Left colon (tissue), 2 donors: ENCODE measurements around the gene CD74. TPM values are rescaled to one million over a fixed set of nuclear protein-coding genes. Genes with fewer than 3 reads are reported as not detected.

Experiments
- ATAC-seq: fragments of 200-7000 bp; cut with Tn5 transposase; one replicate; pipeline ENCODE4 v1.9.1; 2020; ENCODE audit warnings: mild to moderate bottlenecking, moderate library complexity
- DNase-seq, 2 donors: peaks; one replicate each; pipeline ENCODE4 v3.0.0-alpha.2; 2020
- intact Hi-C, 2 donors: fragments of 100-400 bp; cut with DNase I in 1 of 2; cut with micrococcal nuclease in 1 of 2; formaldehyde crosslinking; loops; one replicate each; pipeline versions ENCODE4 v1.11.2 to v1.14.0; 2022; cut with DNase I, micrococcal nuclease
- total RNA-seq, 2 donors: library from RNA; stranded (reverse); fragmentation: NEBNext Ultra II Directional; extraction: Animal tissue kit (Norgen Biotek cat#: 25700); gene quantifications; one replicate each; pipeline ENCODE4 v1.2.1, GENCODE V29; 2021
- donor health status: DM: no; HTN: no; CAD: no.
- donor health status: DM: yes; HTN: yes; CAD: no.

Gene CD74
- total RNA-seq, 2 donors from 2014 or later: 132 to 435 TPM

DNA sequence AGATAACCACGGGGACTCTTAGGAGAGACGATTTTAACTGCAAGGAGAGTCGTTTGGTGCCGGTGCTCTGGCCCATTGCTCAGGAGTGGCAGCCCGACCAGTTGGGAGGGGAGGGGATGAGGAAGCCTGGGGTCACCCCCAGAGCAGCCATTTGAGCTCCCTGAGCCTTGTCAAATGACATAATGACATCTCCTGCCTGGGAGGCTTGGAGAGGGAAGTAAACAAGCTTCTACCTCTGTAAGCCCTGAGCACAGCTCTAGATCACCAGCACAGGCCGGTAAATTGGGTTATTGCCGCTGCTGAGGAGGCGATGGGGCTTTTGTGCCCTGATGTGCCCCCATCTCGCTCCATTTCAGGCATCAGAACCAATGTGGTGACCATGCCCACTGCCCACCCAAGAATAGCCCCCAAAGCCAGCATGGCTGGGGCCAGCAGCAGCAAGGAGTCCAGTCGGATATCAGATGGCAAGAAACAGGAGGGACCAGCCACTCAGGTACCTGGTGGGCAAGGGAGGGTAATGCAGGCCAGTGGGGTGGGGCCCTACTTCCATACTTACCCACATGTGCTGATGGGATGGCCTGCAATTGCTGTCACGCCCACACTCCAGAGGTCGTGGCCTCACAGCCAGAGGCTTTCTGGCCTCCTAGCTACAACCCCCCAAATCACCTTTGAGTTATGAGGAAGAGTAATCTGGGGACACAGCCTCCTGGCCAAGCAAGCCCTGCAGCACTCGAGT is 23.0 kb downstream of the CD74 start:
- intact Hi-C loops: no loop called here

DNA sequence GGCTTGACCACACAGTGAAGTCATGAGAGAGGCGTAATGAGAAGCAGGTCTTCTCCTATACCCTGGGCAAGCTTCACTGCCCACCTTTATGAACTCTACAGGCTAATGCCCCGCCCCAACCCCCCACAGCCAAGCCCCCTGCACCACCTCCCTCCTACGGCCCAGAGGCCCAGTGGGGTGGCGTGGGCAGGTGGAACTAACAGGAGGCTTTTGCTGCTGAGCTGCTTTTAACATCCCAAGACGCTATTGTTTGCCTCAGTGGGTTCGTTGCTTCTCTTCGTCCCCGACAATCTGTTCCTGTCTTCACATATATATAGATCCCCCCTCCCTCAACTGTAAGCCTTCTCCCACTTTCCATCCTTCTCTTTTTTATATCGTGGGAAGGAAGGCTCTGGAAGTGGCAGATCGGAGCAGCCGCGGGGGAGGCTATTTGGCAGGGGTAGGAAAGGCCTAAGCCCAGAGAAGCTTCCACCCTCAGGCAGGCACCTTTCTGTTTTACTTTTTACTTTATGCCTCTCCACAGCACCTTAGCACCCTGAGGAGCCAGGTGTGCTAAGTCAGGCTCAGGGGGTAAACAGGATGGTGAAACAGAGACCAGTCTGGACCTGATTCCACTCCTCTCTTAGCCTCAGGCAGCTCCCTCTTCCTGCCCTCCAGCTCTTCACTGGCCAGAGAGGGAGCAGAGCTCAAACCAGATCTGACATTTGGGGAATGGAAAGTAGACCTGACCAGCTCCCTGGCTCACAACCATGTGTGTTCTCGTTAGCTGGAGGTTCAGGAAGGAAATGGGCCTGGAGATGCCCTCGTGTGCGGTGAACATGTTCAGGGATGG is 26.5 kb downstream of the CD74 start:
- intact Hi-C loops: no loop called here
- DNase-seq: no peak
- no peak for ATAC-seq

More for the DNA sequence above, 23.0 kb downstream of the CD74 start:
- ATAC-seq (no peak), DNase-seq (no peak)

DNA sequence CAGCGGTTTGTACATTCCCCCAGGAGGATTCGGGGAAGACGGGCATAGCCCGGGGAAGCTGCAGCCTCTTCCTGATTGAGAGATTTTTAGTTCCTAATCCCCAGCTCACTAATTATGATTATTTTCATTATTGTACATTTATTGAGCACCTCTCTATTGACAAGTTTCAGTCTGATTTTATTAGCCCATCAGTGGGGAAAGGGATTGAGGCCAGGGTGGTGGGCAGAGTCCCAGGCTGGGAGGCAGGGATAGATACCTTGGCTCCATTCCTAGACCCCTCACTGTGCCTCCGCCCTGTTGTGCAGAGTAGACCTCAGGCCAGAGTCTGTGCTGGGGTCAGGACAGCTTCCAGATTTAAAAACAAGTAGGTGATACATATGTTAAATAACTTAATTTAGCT is 28.0 kb downstream of the CD74 start:
- intact Hi-C loops: no loop called here

DNA sequence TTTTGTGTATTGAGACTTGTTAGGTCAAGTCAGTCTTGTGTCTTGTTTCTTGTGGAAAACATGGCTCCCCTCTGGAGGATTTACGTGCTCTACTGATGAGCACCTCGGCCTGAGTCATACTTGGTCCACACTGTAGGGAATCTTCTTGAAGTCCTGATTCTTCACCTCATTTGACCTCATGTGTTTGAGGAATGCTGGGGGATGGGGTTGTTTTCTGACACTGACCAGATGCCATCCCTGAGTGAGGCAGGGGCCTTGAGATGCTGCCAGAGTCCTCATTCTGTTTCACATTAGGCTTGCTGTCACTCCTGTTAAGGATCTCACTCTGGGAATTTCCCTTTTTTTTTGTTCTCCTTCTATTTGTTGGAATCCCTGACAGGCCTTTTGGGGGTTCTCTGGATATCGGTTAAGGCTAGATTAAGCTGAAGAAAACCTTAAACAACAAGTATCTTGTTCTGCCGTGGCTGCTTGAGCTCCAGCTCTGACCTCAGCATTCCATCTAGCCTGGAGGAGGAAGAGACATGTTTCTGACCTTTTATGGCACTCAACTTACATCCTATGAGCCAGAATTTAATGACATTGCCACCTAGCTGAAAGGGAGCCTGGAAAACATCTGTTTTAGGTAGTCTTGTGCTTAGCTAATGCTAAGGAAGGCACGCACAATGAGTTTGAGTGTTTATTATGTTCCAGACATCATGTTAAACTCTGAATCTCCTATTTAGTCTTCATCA is 34.6 kb downstream of the CD74 start:
- intact Hi-C loops: no loop called here
- ATAC-seq: no peak
- DNase-seq: no peak

More for the DNA sequence above, 28.0 kb downstream of the CD74 start:
- no peak for ATAC-seq
- DNase-seq: no peak

DNA sequence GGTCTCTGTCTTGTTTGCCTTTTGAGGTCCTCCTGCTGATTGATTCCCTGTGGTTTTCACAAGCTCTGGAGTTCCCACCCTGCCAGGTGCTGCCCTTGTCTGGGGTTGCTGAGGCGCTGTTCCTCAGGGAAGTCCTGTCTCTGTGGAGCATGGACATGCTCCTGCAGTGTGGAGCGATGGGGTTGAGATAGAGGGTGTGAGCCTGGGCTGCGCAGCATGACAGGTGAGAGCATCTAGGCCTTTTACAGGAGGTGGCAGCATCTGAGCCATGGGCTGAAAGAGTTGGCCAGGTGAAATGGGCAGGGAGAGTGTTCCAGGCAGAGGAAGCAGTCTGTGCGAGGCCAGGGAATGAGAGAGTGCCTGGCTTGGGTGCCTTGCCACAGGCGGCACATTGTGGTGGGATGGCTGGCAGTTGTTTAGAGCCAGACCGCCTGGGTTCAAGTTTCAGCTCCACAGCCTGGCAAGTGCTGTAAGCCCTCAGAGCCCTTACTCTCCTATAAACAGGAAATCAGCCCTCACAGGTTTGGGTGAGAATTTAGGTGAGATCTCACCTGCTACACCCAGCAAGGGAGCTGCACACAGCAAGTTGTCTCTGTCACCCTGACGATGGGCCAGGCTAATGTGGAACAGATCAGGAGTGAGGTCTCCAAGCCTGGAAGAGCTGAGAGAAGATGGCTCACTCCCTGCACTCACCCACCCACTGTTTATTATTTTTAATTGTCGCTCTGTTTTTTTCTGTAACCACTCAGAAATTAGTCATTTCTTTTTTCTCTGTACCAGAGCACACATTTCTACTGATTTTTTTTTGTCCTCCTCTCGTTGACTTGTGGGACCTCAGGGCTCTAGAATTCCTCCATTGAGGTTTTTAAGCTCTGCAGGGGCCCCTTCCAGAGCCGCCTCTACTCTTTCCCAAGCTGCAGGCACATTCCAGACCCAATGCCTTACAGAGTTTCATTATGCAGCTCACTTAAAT is 35.6 kb downstream of the CD74 start:
- ATAC-seq (no peak), DNase-seq (no peak)
- intact Hi-C loops: no loop called here

DNA sequence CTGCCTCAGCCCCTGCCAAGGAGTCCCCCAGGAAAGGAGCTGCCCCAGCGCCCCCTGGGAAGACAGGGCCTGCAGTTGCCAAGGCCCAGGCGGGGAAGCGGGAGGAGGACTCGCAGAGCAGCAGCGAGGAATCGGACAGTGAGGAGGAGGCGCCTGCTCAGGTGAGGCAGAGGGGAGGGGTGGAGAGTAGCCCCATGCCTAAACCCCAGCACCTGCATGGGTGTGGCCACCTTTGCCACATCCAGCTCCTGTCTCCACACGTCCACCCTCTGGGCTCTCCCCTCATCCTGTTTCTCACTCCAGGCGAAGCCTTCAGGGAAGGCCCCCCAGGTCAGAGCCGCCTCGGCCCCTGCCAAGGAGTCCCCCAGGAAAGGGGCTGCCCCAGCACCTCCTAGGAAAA is 38.1 kb downstream of the CD74 start:
- DNase-seq: no peak
- intact Hi-C loops: no loop called here

DNA sequence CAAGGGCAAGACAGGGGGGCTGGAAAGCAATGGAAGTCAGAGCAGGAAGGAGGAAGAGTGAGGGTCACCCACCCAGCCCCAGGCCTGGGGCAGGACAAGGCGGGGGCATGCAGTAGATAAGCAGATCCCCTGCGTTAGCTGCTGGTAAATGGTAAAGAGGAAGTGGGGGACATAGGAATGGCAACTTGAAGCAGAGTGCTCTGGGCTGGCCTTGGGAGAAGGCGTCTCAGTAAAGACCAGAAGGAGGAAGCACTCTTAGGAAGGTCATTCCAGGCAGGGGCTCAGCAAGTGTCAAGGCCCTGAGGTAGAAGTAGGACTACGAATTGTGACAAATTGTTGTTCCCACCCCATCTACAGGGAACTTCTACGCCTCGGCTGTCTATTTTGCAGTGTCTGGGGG is 40.1 kb downstream of the CD74 start:
- ATAC-seq: no peak
- DNase-seq: no peak
- intact Hi-C loops: no loop called here

More for the DNA sequence above, 38.1 kb downstream of the CD74 start:
- ATAC-seq: no peak

DNA sequence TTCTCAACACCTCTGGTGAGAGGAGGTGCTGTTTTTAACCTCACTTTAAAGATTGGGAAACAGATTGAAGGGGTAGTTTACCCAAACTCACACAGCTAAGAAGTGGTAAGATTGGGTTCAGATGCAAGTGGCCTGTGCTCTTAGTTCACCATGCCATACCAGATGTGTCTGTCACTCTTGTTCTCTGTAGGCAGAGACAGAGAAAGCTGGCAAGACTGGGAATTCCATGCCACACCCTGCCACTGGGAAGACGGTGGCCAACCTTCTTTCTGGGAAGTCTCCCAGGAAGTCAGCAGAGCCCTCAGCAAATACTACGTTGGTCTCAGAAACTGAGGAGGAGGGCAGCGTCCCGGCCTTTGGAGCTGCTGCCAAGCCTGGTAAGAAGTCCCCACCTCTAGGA is 44.2 kb downstream of the CD74 start:
- DNase-seq: no peak
- intact Hi-C loops: no loop called here
- no peak for ATAC-seq

DNA sequence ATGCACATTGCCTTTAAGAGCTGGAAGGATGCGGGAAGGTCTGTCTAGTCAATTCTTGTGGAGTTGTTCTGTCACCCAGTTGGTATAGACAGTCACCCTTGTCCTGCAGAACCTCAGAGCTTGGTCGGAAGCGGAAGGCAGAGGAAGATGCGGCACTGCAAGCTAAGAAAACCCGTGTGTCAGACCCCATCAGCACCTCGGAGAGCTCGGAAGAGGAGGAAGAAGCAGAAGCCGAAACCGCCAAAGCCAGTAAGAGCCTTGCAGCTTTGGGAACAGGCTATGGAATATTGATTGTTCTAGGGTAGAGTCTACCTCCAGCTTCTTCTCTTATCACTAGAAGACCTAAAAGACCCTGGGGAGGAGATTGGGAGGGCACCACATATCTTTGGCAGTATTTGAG is 48.7 kb downstream of the CD74 start:
- intact Hi-C loops: no loop called here

DNA sequence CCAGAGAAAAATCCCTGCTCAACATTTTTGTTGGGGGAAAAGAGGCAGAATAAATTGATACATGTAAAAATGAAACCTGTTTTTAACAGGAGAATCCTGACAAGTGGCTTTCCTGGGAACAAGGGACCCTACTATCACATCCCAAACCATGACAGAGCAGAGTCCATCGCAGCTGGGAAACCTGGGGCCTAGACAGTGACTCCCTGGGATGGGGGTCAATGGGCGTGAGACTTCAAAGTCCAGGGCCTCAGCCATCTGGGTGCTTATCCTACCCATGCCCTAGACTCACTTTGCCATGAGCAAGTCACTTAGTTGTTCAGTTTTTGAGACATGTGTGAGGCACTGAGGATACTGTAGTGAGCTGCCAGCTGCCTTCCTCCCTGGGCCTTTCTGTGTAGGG is 49.5 kb downstream of the CD74 start:
- ATAC-seq (no peak), DNase-seq (no peak)
- intact Hi-C loops: no loop called here

More for the DNA sequence above, 48.7 kb downstream of the CD74 start:
- DNase-seq (no peak), ATAC-seq (no peak)

DNA sequence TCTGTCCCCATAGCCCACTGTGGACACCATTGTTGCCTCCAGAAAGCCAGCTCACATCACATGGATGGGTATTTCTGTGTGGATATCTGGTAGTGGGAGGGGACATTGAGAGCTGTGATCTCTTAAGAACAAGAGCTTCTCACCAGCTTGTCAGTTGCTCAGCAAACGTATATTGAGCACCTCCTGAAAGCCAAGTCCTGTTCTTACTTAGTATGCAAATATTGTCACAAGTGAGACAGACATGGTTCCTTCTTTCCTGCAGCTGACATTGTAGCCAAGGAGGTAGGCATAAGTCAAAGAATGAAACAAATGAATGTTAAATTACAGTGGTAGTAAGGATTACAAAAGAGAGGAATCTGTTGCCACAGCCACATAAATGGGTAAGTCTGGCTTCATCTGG is 51.4 kb downstream of the CD74 start:
- no peak for DNase-seq
- no peak for ATAC-seq
- intact Hi-C loops: no loop called here

DNA sequence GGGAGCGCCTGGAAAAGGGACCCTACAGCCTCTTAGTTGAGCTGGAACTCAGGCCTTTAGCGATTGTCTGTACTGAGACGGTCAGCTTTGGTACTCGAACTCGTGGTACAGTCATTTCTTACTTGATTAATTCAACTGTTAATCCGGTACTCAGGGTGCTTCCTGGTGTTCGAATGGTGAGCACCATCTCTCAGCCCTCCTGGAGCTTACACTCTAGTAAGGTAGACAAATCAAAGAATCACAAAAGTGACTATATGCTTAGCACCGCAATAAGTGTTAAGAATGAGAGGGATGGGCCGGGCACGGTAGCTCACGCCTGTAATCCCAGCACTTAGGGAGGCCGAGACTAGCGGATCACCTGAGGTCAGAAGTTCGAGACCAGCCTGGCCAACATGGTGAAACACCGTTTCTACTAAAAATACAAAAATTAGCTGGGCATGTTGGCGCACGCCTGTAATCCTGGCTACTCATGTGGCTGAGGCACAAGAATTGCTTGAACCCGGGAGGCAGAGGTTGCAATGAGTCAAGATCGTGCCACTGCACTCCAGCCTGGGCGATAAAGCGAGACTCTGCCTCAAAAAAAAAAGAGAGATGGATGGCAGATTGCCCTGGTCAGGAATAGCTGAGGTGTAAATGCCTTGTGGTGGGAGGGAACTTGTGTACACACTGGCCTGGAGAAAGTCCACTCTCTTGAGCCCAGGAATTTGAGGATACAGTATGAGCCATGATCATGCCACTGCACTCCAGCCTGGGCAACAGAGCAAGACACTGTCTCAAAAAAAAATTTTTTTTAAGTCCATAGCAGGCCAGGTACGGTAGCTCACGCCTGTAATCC is 54.2 kb downstream of the CD74 start:
- DNase-seq (peak in 1 of 2 donors; percentile 10), ATAC-seq (no peak)
- intact Hi-C loops: no loop called here

DNA sequence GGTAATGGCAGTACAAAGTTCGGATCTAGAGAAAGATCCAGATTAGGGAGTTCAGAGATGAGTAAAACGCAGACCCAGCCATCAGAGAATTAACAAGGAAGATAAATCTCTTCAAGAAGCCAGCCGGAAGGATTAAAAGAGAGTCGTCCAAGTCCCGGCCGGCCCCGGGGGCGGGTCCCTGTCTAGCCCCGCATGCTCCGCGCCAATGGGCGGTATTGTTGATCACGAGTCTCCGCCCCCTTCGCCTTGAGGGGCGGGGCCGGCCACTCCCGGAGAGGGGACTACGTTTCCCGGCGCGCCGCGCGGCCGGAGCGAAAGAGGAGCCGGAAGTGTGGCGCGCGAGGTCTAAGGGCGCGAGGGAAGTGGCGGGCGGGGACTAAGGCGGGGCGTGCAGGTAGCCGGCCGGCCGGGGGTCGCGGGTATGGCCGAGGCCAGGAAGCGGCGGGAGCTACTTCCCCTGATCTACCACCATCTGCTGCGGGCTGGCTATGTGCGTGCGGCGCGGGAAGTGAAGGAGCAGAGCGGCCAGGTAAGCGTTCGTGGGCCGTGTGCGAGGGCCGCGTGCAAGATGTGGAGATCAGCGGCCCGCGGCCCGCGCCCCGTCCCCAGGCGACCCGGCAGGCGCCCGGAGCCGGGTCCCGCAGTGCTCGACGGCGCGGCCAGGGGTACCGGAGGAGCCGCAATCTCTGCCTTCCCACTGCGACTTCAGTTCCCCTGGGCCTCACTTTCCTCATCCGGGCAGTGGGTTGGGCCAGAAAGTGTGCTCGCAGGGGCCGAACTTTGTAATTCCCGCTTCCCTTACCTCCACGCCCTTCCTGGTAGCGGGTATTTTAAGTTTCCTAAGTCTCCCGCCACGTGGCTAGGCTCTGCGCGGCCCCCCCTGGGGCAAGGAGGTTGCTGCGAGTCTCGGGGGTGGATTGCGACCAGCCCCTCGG is 55.1 kb downstream of the CD74 start, which contains the start of gene TCOF1:
TSS of gene TCOF1 (plus strand) at position 372 of the 935 bp plus-strand sequence. CDS start at position 422, 50 bp downstream.
- ATAC-seq: peak; percentile 93
- intact Hi-C loops: no loop called here

DNA sequence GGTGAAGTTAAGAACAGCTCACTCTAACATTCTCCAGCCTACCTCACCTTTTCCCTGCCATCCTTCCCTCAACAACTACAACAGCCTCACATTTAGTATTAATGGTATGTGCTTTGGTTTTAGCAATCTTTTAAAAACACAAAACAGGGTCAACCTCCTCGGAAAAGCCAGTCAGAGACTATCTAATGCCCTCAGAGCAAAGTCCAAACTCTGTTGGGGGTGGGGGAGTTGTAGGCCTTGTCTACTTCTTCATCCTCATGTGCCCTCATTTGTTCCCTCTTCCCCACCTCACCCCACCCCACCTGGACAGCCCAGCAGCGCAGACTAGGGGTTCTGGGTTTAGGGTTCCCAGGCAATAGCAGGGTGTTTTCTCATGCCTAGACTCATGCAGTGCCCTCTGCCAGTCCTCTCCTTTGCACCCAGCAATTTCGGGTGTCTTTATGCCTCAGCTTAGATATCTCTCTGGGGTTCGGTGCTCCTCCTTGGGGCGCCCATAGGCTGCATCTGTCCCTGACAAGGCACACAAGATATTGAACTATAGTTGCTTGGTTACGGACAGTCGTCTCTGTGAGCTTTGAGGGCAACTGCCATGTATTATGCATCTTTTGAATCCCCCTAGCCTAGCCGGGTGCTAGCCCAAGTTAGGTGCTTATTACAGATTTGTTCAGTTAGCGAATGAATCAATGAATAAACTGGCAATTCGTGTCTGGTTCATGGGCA is 56.0 kb downstream of the CD74 start:
- intact Hi-C loops: no loop called here
- DNase-seq: peak in 1 of 2 donors; percentile 44
- peak; percentile 12 for ATAC-seq

More for the DNA sequence above, 55.1 kb downstream of the CD74 start, which contains the start of gene TCOF1:
- DNase-seq: peak; percentile 96 to 99

DNA sequence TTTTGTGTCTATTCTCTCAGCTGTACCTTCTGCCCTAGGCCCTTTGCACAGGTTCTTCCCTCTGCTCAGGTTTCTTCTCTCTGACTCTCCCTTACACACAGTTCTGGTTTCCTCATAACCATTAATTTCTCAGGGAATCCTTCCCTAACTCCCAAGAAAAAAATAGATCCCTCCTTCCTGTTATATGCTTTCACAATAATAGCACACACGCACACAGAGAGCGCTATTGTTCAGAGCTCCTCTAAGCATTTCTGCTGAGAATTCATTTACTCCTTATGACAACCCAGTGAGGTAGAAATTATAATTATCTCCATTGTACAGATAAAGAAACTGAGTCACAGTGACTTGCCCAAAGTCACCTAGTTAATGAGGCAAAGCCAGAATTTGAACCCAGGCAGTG is 56.9 kb downstream of the CD74 start:
- intact Hi-C loops: no loop called here
- no peak for ATAC-seq
- DNase-seq: no peak
